K562 (cell line): ENCODE measurements around the gene DACT3. TPM values are rescaled to one million over a fixed set of nuclear protein-coding genes. Genes with fewer than 3 reads are reported as not detected.

ENCODE experiments used
- ATAC-seq: fragments of 200-7000 bp; cut with Tn5 transposase; 3 replicates; pipeline ENCODE4 v1.9.1; 2020; ENCODE audit warnings: moderate library complexity
- BruUV-seq: library from RNA; stranded (reverse); fragments of 400-500 nt; replicated peaks from 2 replicates; lab custom pipeline; 2021; lab: Mats Ljungman, UMichigan
- CTCF ChIA-PET: fragments of 300-600 bp; formaldehyde crosslinking; extraction: SDS; loops from one replicate; lab custom pipeline; 2021; ENCODE audit warnings: low intra/inter-chr PET ratio; lab: Yijun Ruan, JAX
- POLR2A ChIA-PET: fragments of 300-600, 350-650 bp; sonication (Branson Sonifier 250); formaldehyde crosslinking; extraction: SDS; loops from one replicate; lab custom pipeline; 2021; ENCODE audit warnings: antibody characterized with exemption, inconsistent platforms; lab: Yijun Ruan, JAX
- DNase-seq, 4 experiments: peaks; one replicate each; pipeline versions ENCODE4 v3.0.0 to v3.0.0-alpha.2; 2011 to 2018; ENCODE audit warnings: low spot score in 3 of 4, mixed read lengths in 3 of 4; ENCODE audit errors: extremely low read depth in 1 of 4
- FAIRE-seq: peaks from 2 replicates; lab custom pipeline; 2011; peaks lifted over from hg19 to GRCh38; lab: Jason Lieb, UNC
- H2AFZ ChIP-seq: 2 replicates; pipeline ENCODE4 v1.6.0; 2011; ENCODE audit warnings: low read depth, low read length, control low read depth, inconsistent platforms
- H3K27ac ChIP-seq: fragments of 200-600 bp; 3 replicates; pipeline ENCODE4 v1.8.0; 2011; ENCODE audit warnings: low read depth, mild to moderate bottlenecking, control low read depth, inconsistent platforms, low read length, moderate library complexity, mixed read lengths; ENCODE audit errors: extremely low read depth
- H3K27me3 ChIP-seq, 2 experiments: fragments of 300-600 bp in 1 of 2; 2 replicates in 1 of 2; 3 replicates in 1 of 2; pipeline versions ENCODE4 v1.6.0 to v1.8.0; 2011; ENCODE audit warnings: inconsistent platforms in 2 of 2, low read length in 2 of 2, mild to moderate bottlenecking in 1 of 2, mixed read lengths in 1 of 2, moderate library complexity in 1 of 2; ENCODE audit not compliant: control insufficient read depth in 2 of 2, insufficient read depth in 2 of 2
- H3K36me3 ChIP-seq: fragments of 300-600 bp; 3 replicates; pipeline ENCODE4 v1.8.0; 2011; ENCODE audit warnings: mild to moderate bottlenecking, low read length, inconsistent platforms; ENCODE audit not compliant: control insufficient read depth, insufficient read depth
- H3K4me1 ChIP-seq, 2 experiments: fragments of 200-600 bp in 1 of 2; replicated peaks in 1 of 2; 2 replicates in 1 of 2; 3 replicates in 1 of 2; pipeline versions ENCODE4 v1.5.1 to v1.8.0; 2011; ENCODE audit warnings: inconsistent platforms in 2 of 2, low read length in 2 of 2, mild to moderate bottlenecking in 1 of 2, mixed read lengths in 1 of 2, moderate library complexity in 1 of 2; ENCODE audit not compliant: control insufficient read depth in 2 of 2, insufficient read depth in 2 of 2
- H3K4me2 ChIP-seq: 2 replicates; pipeline ENCODE4 v1.6.1; 2011; ENCODE audit warnings: low read length, control low read depth, inconsistent platforms, mixed read lengths; ENCODE audit not compliant: insufficient read depth
- H3K4me3 ChIP-seq: fragments of 200-600 bp; sonication (generic), shearing (Covaris generic); 2 replicates; pipeline ENCODE4 v1.5.1; 2016; ENCODE audit warnings: control low read depth, inconsistent platforms
- H3K79me2 ChIP-seq: fragments of 200-600 bp; 3 replicates; pipeline ENCODE4 v1.8.0; 2011; ENCODE audit warnings: low read length, inconsistent platforms; ENCODE audit not compliant: control insufficient read depth, insufficient read depth
- H3K9ac ChIP-seq, 2 experiments: 2 replicates each; pipeline versions ENCODE4 v1.6.0 to v1.6.1; 2011; ENCODE audit warnings: low read depth in 2 of 2, low read length in 2 of 2, control low read depth in 1 of 2, inconsistent platforms in 1 of 2, mild to moderate bottlenecking in 1 of 2, mixed read lengths in 1 of 2; ENCODE audit not compliant: insufficient read depth in 1 of 2
- H3K9me1 ChIP-seq: one replicate; pipeline ENCODE4 v1.6.0; 2011; ENCODE audit warnings: inconsistent platforms, mild to moderate bottlenecking, low read length, moderate library complexity; ENCODE audit not compliant: control insufficient read depth, insufficient read depth
- H3K9me3 ChIP-seq: replicated peaks from 2 replicates; pipeline ENCODE4 v1.5.1; 2011; ENCODE audit warnings: low read depth, low read length, inconsistent platforms; ENCODE audit not compliant: control insufficient read depth, insufficient read depth
- H4K20me1 ChIP-seq: replicated peaks from 2 replicates; pipeline ENCODE4 v1.6.1; 2011; ENCODE audit warnings: low read length, inconsistent platforms, mixed read lengths; ENCODE audit not compliant: control insufficient read depth, insufficient read depth
- CAMTA2 ChIP-seq: fragments of 250-450 bp; sonication (Bioruptor Pico); conservative IDR thresholded peaks from 2 replicates; pipeline ENCODE4 v1.5.1; 2022
- HMGN3 ChIP-seq: IDR thresholded peaks from 2 replicates; pipeline ENCODE4 v1.6.1; 2011; ENCODE audit warnings: borderline replicate concordance, low read depth, mild to moderate bottlenecking, mixed read lengths, low read length; ENCODE audit not compliant: insufficient read length; ENCODE audit errors: extremely low read depth
- NCOA1 ChIP-seq: fragments of 450-650 bp; IDR thresholded peaks from 2 replicates; pipeline ENCODE4 v1.6.1; 2016; ENCODE audit warnings: low read depth
- PURB ChIP-seq: sonication (generic); formaldehyde crosslinking; IDR thresholded peaks from 2 replicates; pipeline ENCODE4 v1.9.0; 2021; ENCODE audit warnings: low read depth, mild to moderate bottlenecking, missing genetic modification reagents
- SRSF7 ChIP-seq: fragments of 200-400 bp; formaldehyde crosslinking; optimal IDR thresholded peaks from 2 replicates; pipeline ENCODE3; 2017; ENCODE audit warnings: mild to moderate bottlenecking, low read depth, low read length
- TCF3 ChIP-seq: sonication (generic); formaldehyde crosslinking; IDR thresholded peaks from 2 replicates; pipeline ENCODE4 v1.4.0; 2020; ENCODE audit warnings: mild to moderate bottlenecking, missing genetic modification reagents
- ZNF143 ChIP-seq: sonication (generic); formaldehyde crosslinking; IDR thresholded peaks from 2 replicates; pipeline ENCODE4 v1.9.0; 2022; ENCODE audit warnings: mild to moderate bottlenecking, missing genetic modification reagents
- WGBS: fragments of 100-300 bp; shearing (Covaris generic); methylation state at CpG from one replicate; pipeline ENCODE4 v1.1.6; 2016; ENCODE audit warnings: low coverage, mixed read lengths; ENCODE audit not compliant: insufficient coverage; ENCODE audit errors: missing lambda C conversion rate; 5-methylcytosine and 5-hydroxymethylcytosine counted together
- in situ Hi-C: fragments of 300-500 bp; cut with MboI; formaldehyde crosslinking; loops from 4 replicates; pipeline ENCODE4 v1.15.0; 2018; ENCODE audit warnings: inconsistent platforms, mixed read lengths
- intact Hi-C: fragments of 100-400 bp; cut with micrococcal nuclease; formaldehyde crosslinking; loops from 2 replicates; pipeline ENCODE4 v1.14.2; 2022
- polyA plus RNA-seq, 8 experiments: library from polyadenylated mRNA; depleted of rRNA in 4 of 8; stranded (reverse) in 5 of 8; unstranded in 3 of 8; fragments of >200 nt; fragmentation: Nextera tagmentation in 2 of 8; fragmentation: Illumina TruSeq in 1 of 8; extraction: Ambion mirVana in 2 of 8; extraction: Trizol in 1 of 8; gene quantifications; 2 replicates each; pipeline versions ENCODE4 v1.2.1 to v1.2.3, GENCODE V29; 2011 to 2014; ENCODE audit warnings: inconsistent platforms in 1 of 8, missing spikeins in 1 of 8
- total RNA-seq, 7 experiments: library from RNA; depleted of rRNA in 6 of 7; stranded (reverse); fragments of >200 nt in 6 of 7; fragmentation: Illumina TruSeq in 2 of 7; extraction: Trizol in 2 of 7; gene quantifications; 2 replicates each; pipeline versions ENCODE4 v1.2.1 to v1.2.3, GENCODE V29; 2011 to 2021; ENCODE audit warnings: low replicate concordance in 1 of 7
- TF ChIP-seq, protein P1 (sequence below): sonication (generic); formaldehyde crosslinking; IDR thresholded peaks from 2 replicates; pipeline ENCODE4 v1.8.1; 2023; ENCODE audit warnings: mild to moderate bottlenecking, missing genetic modification reagents

The DACT3 gene
- total and polyA plus RNA-seq, 9 of the 15 experiments (the other 6 are each of a cell fraction or from before 2014, with no cell fraction given) = 0.67 to 6.5 (median 3.5) TPM

DNA sequence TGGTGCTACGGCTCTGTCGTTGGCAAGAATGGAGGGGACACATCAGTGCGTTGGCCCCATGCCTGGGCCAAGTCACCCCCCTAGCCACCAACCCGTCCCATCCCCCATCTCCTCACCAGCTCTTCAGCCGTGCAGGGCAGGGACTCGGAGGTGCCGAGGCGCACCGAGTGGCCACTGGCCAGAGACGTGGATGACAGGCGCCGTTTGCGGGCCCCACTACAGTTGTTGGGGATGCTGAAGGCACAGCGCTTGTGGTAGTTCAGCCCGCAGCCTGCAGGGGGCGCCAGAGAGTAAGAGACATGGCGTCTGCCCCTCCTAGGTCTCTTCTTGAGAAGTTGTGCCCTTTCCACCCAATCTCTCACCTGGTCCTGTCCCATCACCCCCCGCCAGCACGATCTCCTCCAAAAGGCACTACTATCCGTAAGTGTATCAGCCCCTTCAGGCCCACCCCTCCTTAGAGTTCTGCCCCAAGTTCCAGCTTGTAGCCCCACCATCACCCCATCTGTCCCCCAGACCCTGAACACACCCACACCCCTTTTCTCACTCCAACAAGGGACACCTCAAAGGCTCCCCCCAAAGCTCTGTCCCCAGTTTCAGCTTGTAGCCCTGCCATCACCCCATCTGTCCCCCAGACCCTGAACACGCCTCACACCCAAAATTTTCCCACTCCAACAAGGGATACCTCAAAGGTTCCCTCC lies 43.5 kb upstream of the DACT3 start (continued):
- peak; percentile 23 for TF ChIP-seq HMGN3
- 0 out of 2 replicates have a peak, but pooled peaks have one; percentile 29 for TF ChIP-seq ZNF143 (CRISPR knock-in tag)

DNA sequence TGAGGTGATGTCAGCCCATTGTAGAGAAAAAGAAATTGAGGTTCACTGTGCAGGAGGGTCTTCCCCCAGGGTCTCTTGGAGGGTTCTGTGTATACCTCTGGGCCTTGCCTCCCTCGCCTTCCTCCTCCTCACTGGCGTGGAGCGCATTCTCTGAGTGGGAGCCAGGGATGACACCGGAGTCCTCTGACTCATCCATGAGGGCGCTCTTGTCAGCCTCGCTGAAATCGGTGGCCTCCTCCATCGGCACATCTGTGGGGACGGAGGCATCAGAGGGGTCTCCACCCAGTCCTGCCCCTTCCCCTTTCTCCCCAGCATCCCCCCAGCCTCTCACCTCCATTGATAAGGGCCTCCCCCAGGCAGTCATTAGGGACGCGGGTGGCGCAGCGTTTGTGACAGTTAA lies 39.7 kb upstream of the DACT3 start:
- WGBS = 88% methylated on average over 12 of the region's 13 CpGs
- no peak for ATAC-seq
- Histone ChIP-seq H3K4me1 (peaks cover 12 to 22% of the 10 kb centered on the region in 2 experiments; a peak in 4 of 5 replicates), H3K9ac (no peak overlapping the region), H3K9me1 (peaks cover 5% of the 10 kb centered on the region), H3K79me2 (peaks cover 9% of the 10 kb centered on the region; the same call in 2 of the 3 replicates), H3K36me3 (peaks cover 67% of the 10 kb centered on the region), H3K4me2 (no peak overlapping the region), H2AFZ (no peak overlapping the region), H3K4me3 (no peak overlapping the region), H3K27me3 (no peaks in the 10 kb centered on the region), H4K20me1 (peaks cover 3% of the 10 kb centered on the region; the same call in 1 of the 2 replicates), H3K9me3 (no peaks in the 10 kb centered on the region; the same call in 1 of the 2 replicates), H3K27ac (no peak overlapping the region)
- no peak for DNase-seq
- FAIRE-seq = no peak
- TF ChIP-seq PURB (CRISPR knock-in tag) = no peak
- no peak for TF ChIP-seq CAMTA2
- TF ChIP-seq, protein P1, sequence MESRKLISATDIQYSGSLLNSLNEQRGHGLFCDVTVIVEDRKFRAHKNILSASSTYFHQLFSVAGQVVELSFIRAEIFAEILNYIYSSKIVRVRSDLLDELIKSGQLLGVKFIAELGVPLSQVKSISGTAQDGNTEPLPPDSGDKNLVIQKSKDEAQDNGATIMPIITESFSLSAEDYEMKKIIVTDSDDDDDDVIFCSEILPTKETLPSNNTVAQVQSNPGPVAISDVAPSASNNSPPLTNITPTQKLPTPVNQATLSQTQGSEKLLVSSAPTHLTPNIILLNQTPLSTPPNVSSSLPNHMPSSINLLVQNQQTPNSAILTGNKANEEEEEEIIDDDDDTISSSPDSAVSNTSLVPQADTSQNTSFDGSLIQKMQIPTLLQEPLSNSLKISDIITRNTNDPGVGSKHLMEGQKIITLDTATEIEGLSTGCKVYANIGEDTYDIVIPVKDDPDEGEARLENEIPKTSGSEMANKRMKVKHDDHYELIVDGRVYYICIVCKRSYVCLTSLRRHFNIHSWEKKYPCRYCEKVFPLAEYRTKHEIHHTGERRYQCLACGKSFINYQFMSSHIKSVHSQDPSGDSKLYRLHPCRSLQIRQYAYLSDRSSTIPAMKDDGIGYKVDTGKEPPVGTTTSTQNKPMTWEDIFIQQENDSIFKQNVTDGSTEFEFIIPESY = peak; percentile 55; the same call in 1 of the 2 replicates
- TF ChIP-seq SRSF7 = no peak
- TF ChIP-seq NCOA1 = no peak
- TF ChIP-seq TCF3 (CRISPR knock-in tag) = no peak
- POLR2A ChIA-PET = no interaction called here
- in situ Hi-C loops (no loop called here), intact Hi-C loops (no loop called here)
- CTCF ChIA-PET = interaction anchor here (0.6 kb wide), 1 partner anchor 45 kb away, joined by 4 read pairs; no protein-coding TSS in a partner anchor
- no TSS peak for BruUV-seq
